Activated CD8-positive, alpha-beta memory T cell treated with anti-CD3 and anti-CD28 coated beads for 24 hours (primary cell): Measurements from ENCODE around the gene ATXN1.
"Not testable (repeated sequence)": the region's sequence is repeated elsewhere in the genome, so short reads cannot be mapped to it uniquely, and the experiment has no call there.

Experiments used
- DNase-seq: peaks from one replicate; pipeline ENCODE4 v3.0.0-alpha.2; 2020

Gene ATXN1

DNA sequence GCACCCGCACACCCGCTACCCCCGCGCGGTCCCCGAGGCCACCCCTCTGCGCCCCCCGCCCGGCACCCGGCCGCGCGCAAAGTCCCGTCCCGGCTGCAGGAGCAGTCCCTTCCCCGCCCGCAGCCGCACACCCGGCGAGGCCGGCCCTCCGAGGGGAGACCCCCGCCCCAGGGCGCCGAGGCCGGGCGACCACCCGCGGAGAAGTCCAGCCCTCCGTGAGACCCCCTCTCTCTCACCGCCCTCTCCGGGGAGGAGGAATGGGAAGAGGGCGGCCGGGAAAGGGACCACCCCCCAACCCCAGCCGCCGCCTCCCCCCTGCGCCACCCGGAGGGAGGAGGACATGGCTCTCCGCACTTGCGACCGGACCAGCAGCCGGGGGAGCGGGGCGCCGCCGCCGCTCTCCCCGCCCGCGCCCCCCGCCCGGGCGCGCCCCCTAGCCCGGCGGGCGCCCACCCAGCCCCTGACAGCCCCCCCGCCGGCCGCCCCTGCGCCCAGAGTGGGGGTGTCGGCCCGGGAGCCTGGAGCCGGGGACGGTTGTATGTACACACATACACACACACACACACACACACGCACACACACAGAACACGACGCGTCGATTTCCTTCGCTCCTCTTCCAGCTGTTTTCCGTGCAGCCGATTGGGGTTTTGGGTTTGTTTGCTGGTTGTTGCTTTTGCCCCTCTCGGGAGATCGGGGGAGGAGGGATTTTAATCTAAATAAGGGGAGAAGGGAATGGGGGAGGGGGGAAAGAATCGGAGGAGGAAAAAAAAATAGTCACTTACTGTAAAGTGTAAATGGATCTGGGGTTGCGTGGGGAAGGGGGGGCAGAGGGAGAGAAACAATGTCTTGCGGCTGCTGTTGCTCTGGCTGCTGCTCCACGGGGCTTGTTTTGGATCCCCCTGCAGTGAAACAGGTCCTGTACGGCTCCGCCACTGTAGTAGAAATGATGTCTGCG lies at the start of gene ATXN1:
Gene ATXN1, minus strand, starts transcription at position 945 of the 955 bp plus-strand sequence.
- peak; percentile 81 for DNase-seq

DNA sequence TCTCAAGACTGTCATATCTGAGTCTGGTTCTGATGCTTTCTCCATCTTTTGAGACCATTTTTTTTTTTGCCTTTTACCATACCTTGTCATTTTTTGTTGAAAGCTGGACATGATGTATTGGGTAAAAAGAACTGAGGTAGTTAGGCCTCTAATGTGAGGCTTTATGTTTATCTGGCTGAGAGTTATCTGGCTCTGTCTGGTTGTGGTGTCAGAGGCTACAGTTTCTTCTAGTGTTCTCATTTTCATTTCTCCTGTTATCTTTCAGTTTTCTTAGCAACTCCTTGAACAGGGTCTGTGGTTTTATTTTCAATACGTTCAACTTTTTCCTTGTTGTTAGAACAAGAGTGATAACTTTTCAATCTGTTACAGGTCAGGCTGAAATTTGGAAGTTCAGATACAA lies 49.2 kb upstream of the ATXN1 start:
- no peak for DNase-seq

DNA sequence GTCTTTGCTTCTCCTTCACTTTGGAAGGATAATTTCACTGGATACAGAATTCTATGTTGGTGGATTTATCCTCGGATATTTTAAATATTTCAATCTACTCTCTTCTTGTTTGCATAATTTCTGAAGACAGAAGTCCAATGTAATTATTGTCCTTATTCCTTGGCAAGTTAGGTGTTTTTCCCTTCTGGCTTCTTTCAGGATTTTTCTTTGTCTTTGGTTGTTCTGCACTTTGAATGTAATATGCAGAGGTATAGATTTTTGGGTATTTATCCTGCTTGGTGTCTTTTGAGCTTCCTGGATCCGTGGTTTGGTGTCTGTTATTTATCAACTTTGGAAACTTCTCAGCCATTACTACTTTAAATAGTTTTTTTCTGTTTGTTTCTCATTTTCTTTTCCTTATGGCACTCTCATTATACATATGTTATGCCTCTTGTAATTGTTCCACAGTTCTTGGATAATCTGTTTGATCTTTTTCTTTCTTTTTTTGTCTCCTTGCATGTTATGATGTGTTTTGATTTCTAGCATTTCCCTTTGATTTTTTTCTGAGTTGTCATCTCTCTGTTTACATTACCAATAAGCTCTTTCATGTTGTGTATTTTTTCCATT lies 48.6 kb upstream of the ATXN1 start:
- no peak for DNase-seq

DNA sequence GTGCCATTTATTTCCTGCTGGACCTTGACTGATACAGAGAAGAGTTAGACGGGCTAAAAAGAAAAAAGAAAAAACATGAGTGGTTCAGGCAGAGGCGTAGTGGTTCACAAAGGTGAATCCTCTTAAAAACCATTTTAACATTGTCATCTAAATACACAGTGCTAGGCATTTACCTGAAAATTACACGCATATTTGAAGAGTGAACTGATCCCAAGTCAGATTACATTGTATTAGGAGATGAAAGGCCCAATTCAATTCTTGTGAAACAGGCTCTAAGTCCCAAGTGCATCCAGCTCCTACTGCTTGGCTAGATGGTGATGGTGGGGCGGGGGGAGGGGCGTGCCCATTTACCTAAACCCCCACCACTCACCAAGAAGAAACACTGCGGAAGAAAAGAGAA lies 46.7 kb upstream of the ATXN1 start:
- DNase-seq: no peak

DNA sequence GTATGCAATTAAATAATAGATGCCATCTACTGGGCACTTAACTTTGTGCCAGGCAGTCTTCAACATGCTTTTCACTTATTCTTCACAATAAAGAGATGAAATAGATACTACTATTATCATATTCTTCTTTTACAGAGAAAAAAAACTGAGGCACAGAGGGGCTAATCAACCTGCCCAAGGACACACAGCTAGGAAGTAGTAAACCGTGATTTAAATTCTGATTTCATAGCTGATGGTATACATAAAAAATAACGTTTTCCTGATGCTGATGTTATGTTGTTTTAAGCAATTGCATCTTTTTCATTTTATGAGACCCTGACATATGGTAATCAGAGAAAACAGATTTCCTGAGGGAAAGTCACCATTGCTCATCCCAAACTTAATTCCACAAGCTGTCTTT lies 45.1 kb upstream of the ATXN1 start:
- DNase-seq: no peak

DNA sequence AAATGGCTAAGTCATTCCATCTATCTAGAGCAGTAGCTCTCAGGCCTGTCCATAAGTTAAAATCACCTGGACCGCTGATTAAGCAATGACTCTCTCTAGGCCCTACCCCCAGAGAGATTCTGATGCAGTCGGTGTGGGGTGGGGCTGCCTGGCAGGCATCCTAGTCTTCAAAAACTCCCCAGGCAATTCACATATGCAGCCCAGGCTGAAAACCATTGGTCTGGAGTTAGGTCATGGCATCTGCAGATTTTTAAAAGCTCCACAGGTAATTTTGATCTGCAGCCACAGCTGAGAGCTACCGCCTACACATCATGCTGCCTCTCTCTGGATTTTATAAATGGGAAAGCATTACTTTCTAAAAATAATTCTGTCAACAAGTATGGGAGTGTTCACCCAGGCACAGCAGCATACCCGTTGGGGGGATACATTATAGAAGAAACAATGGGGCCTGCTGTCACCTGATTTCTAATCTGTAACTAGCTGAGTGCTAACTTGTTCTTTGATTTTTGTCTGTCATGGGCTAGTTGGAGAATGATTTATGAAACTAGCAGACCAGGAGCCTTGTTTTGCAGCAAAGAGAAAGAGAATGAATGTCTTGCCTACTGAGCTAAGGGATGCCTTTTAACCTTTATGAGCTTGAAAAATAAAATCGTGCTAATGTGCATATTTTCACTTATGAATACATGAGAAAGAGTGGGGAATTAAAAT lies 44.1 kb upstream of the ATXN1 start:
- no peak for DNase-seq

DNA sequence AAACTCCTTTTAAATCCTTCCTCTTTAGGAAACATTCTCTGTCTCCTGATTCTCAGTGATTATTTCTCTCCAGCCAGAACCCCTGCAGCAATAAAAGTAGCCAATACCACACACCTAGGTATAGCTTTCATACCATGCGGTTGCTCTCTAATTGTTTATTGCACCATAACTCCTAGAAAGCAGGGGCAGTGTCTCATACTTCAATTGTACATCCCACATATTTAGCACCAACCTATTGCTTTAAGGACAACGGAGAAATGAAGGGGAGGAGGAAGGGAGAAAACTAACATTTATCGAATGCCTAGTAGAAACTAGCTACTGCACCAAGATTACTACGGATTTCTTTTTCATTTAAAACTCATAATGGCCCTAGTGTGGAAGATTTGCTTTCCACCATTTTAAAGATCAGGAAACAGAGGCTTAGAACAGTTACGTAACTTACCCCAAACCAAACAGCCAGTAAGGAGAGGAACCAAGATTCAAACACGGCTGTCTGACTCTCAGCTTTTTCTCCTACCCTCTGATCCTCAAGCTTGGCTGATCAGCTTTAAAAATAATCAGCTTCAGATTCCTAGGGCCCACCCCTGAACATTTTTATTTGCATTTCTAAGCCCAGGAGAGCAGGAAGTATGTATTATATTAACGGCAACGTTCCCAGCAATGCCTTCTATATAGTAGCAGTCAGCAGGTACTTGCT lies 43.4 kb upstream of the ATXN1 start:
- no peak for DNase-seq

DNA sequence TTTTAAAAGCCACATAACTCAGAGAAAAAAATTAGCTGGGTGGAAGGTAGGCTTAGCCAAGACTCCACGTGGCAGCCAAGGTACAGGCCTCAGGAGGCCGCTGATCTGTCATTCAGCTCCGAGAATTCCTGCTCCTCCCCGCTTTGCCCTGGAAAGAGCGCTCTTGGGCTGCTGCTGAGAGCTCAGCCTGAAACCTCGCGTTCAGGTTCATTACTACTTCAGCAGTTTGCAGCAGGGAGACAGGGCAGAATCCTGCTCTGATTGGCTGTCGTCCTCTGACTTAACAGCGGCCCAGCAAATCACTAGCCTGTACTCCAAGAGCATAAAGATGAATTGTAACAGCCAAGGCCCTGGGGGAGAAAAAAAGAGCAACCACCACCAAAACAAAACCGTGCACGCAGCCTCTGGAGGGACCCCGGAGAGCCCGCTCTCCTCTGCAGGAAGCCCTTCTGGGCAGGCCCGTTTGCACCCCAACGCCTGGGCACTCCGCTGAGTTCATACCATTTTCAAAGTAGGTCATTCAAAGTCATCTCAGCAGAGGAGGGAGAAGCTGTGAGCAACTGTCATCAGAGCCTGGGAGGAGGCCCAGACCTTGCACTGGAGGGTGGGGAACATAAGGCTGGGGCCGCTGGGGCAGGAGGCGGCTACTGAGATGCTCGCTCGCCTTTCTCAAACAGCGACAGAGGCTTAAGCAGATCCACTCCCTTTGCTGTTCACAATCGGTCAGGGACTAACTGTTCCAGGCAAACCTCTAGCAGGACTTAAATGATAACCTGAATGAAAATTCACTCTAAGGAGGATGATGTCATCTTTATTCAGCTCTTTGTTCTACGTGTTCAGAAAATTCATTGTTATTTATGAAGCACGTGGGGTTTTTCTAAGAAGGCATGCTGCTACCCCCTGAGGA lies 42.3 kb upstream of the ATXN1 start:
- DNase-seq: no peak

DNA sequence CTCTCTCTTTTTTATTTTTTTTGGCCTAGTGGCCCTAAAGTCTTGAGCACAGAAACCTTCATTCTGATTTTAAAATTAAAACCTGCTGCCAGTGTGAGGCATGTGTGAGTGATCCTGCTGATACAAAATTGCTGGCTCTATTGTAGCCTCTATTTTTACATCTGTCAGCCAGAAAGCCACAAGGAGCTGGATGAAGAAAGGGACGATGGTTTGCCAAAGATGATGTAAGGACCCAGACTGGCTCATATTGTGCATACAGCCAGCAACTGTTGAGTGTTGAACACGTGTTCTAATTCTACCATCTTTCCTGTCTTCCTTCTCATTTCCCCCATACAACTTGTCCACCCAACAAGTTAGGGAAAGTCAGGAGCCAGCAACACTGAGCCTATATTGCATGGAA lies 40.8 kb upstream of the ATXN1 start:
- no peak for DNase-seq

DNA sequence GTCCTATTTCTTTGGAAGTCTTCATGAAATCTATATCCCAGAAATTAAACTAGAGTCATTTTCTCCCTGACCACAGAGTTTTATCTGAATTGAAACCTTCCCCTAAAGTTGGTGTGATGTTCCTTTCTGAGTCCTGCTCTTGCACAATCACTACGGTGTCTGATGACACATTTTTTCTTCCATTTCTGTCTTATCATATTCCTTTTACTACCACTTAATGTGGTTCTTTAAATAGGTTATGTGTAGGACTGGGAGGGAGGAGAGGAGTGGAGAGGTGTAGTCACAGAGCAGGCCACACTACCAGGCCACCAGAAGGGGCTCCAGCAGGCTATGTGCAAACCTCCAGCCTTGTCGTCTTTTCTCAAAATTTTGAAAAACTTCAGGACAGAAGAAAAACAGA lies 39.7 kb upstream of the ATXN1 start:
- no peak for DNase-seq

DNA sequence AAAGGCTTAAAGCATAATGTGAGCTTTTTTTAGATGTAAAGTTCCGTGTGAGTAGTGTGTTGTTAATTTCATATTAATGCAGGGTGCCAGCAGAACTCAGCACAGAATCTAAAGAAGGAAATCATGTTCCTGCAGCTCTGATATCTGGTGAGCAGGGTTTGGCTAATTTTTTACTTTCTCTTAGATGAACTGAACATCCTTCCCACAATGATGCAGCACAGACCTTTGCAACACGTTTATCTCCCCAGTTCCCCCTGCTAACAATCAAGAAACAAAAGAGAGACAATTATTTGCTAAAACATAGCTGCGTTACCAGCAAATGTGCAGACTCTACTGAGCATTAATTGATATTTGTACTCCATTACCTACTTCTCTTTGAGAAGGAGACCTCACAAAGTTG lies 39.1 kb upstream of the ATXN1 start:
- DNase-seq: no peak

DNA sequence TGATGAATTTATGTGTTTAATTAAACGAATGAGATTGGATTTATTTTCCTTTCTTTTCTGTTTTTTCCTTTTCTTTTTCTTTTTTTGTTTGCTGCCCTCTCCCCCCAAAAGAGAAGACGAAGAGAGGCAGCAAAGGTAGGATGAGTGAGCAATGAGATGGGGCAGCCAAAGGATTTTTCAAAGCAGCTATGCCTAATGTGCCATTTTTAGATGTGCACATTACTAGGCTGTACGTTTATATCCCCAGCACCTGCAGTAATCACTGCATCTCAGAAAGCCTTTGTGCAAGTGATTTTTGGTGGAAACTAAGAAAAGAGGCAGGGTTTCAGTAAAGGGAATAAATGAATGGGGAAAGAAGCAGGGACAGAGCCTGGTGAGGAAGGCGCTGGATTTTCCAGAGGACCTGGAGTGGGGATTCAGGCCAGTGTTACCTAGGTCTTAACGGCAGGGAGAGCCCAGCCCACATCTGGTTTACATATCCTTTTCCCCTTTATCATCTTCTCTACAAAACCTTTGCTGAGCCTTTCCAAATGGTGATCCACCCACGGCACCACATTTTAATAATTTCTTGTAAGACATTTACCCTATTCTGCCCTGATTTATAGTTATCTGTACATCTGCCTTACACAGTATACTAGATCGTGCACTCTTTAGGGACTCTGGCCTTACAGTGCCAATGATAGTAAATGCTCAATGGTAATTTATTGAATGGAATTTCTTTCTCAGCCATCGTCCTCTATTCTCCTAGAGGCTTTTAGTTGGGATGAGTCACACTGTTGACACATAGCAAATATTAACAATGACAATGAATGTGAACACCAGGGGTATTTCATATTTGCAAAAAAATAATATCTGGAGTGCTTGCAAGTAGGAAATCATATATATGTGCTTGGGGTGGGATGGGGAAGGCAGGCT lies 38.3 kb upstream of the ATXN1 start:
- DNase-seq: no peak

DNA sequence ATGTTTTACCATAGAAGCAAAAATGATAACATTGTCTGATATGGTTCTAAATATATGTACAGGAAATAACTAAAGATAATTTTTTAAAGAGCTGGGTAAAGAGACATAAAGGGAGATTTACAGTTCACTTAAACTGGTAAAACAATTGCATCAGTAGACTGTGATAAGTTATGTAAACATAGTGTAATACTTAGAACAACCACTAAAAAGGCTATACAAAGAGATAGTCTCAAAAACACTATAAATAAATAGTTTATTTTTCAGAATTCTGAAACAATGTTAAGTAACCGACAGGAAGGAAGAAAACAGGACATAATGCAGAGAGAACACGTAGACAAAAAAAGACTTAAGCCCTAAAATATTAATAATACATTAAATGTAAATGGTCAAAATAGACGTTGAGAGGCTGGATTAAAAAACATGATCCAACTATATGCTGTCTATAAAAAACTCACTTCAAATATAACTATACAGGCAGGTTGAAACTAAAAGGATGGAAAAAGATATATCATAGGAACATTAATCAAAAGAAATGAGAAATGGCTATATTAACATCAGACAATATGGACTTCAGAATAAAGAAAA lies 32.7 kb upstream of the ATXN1 start:
- no peak for DNase-seq

DNA sequence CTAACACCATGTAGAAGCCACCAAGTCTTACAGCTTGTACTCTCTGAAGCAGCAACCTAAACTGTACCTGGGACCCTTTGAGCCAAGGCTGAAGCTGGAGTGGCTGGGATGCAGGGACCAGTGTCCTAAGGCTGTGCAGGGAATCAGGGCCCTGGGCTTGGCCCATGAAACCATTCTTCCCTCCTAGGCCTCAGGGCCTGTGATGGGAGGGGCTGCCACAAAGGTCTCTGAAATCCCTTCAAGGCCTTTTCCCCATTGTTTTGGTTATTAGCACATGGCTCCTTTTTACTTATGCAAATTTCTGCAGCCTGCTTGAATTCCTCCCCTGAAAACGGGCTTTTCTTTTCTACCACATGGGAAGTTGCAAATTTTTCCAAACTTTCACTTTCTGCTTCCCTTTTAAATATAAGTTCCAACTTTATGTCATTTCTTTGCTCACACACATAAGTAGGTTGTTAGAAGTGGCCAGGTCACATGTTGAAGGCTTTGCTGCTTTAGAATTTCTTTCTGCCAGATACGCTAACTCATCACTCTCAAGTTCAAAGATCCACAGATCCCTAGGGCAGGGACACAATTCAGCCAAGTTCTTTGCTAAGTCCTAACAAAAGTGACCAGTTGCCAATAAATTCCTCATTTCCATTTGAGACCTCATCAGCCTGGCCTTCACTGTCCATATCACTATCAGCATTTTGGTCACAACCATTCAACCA lies 28.2 kb upstream of the ATXN1 start:
- no peak for DNase-seq

DNA sequence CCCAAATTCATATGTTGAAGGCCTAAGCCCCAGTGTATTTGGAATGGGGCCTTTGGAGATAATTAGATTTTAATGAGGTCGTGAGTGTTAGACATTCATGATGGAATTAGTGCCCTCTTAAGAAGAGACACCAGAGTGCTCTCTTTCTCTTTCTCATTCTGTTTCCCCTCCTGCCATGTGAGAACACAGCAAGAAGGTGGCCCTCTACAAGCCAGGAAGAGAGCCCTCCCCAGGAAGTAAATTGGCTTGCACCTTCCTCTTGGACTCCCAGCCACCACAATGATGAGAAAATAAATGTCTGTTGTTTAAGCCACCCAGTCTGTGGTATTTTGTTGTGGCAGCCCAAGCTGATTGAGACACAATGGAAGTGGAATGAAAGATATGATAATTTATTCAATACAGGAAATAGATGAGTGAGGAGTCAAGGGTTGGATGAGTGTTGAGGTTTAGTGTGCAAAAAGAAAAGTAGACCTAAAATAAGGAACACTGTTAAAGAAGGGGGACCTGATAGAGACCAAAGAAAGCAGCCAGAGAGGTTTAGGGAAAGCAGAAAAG lies 25.9 kb upstream of the ATXN1 start:
- DNase-seq: no peak

DNA sequence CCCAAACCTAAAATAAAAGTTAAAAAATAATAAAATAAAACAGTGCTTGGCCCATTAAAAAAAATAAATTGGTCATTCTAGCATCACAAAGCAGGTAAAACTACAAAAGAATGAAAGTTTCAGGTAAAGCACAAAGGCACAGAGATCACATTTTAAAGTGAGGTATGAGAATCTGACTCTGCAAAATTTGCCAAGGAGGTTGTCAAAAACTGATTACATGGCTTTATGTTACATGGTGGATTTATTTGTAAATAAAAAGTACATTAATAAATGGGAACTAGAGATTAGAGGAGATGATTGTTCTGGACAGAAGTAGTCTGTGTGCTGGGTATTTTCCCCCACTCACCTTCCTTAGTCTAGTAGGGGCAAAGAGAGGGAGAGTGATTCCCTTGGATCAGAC lies 24.2 kb upstream of the ATXN1 start:
- no peak for DNase-seq

DNA sequence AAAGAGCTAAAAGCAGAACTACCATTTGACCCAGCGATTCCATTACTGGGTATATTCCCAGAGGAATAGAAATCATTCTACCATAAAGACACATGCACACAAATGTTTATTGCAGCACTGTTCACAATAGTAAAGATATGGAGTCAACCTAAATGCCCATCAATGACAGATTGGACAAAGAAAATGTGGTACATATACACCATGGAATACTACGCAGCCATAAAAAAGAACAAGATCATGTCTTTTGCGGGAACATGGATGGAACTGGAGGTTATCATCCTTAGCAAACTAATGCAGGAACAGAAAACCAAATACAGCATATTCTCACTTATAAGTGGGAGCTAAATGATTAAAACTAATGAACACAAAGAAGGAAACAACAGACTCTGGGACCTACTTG lies 23.7 kb upstream of the ATXN1 start:
- DNase-seq: not testable (repeated sequence)

DNA sequence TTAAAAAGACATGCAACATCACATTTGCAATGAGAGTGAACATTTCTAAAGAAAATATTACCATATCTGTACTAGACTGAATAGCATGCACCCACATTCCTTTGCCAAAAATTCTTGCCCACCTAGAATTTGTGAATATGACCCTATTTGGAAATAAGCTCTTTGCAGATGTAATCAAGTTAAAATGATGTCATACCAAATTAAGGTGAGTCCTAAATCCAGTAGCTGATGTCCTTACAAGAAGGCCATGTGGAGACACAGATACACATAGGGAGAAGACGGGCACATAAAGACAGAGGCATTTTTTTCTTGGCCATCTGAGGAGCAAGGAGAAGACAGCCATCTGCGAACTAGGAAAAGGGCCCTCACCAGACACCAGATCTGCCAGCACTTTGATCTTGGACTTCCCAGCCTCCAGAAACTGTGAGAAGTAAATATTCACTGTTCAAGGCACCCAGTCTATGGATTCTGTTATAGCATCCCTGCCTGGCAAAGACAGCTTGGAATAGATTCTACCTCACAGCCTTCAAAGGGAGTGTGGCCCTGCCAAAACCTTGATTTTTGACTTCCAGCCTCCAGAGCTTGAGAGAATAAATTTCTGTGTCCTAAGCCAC lies 22.8 kb upstream of the ATXN1 start:
- DNase-seq: no peak

DNA sequence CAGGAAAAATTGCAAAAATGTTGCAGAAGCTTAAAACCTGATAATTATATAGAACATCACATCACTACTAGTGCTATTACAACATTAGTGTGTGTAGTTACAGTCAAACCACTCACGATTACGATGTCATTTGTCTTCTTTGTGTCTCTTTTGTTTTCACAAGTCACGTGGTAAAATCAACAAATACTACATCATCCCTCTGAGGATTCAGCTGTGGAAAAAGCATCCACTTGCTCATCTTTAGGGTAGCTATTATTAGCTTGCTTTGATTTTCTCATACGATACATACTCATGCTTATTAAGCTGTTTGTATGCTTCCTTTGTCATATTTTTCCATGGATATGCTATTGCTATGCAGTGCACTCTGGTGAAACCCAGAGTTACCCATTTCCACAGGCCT lies 22.2 kb upstream of the ATXN1 start:
- DNase-seq: no peak
